HL-60 (cell line): ENCODE measurements around the gene DCAF17.

ENCODE experiments used
- DNase-seq, 2 experiments: peaks; one replicate each; pipeline ENCODE4 v3.0.0-alpha.2; 2010 to 2020; ENCODE audit warnings: low read depth in 1 of 2, low spot score in 1 of 2
- H3K27ac ChIP-seq: fragments of 250-450 bp; sonication (Bioruptor Pico); replicated peaks from 2 replicates; pipeline ENCODE4 v1.5.1; 2020; ENCODE audit warnings: mild to moderate bottlenecking, moderate library complexity
- H3K27me3 ChIP-seq: fragments of 250-450 bp; sonication (Bioruptor Pico); 2 replicates; pipeline ENCODE4 v1.5.1; 2021; ENCODE audit warnings: mild to moderate bottlenecking, moderate library complexity; ENCODE audit not compliant: insufficient read depth, poor library complexity, severe bottlenecking
- H3K4me3 ChIP-seq: replicated peaks from 2 replicates; pipeline ENCODE4 v1.5.1; 2011; ENCODE audit warnings: mild to moderate bottlenecking, control low read depth, low read length; ENCODE audit not compliant: insufficient read depth
- GABPA ChIP-seq: IDR thresholded peaks from 2 replicates; pipeline ENCODE4 v1.6.1; 2012; ENCODE audit warnings: low read depth
- POLR2AphosphoS5 ChIP-seq: IDR thresholded peaks from 2 replicates; pipeline ENCODE4 v1.6.1; 2012; ENCODE audit warnings: low read depth
- REST ChIP-seq: IDR thresholded peaks from 2 replicates; pipeline ENCODE4 v1.6.1; 2012; ENCODE audit warnings: low read depth; ENCODE audit not compliant: insufficient replicate concordance
- SPI1 ChIP-seq: IDR thresholded peaks from 2 replicates; pipeline ENCODE4 v1.6.1; 2012; ENCODE audit warnings: low read depth, mild to moderate bottlenecking, borderline replicate concordance
- TF ChIP-seq, protein P1 (sequence below): IDR thresholded peaks from one replicate; pipeline ENCODE4 v1.5.1; 2011; ENCODE audit warnings: low read length, control low read depth, inconsistent platforms; ENCODE audit not compliant: insufficient read depth

DCAF17 gene

GRCh38 chr2:171430516-171431410 is 3.3 kb upstream of the DCAF17 start:
- Histone ChIP-seq H3K4me3 (no peak overlapping the region), H3K27ac (no peak overlapping the region)
- no peak for TF ChIP-seq REST
- TF ChIP-seq SPI1 = peak; percentile 81

DNA sequence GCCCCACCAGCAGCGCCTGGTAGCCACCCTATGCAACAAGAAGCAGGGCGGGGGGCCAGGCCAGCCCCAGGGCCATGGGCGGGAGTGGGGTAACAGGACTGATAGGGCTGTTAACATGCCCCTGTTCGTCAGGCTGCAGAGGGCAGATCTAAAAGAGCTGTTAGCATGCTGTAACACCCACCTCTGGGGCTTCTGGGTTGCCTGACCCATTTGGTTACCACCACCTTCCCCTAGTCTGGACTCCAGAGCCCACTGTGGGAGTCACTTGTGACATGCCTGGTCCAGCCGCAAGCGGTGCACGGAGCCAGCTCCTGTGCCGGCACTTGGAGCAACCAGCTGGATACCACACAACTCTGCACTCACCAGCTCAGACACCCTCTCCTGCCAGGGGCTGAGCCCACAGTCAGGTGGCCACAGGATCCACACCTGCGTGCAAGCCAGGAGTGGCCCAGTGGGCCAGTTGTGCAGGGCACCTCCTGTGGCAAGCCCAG is 2.3 kb upstream of the DCAF17 start:
- H3K4me3 ChIP-seq = no peak overlapping the region
- H3K27me3 ChIP-seq = no peaks in the 10 kb centered on the region
- no peak overlapping the region for H3K27ac ChIP-seq
- TF ChIP-seq GABPA (no peak), REST (no peak), POLR2AphosphoS5 (no peak), SPI1 (no peak)
- TF ChIP-seq, protein P1, sequence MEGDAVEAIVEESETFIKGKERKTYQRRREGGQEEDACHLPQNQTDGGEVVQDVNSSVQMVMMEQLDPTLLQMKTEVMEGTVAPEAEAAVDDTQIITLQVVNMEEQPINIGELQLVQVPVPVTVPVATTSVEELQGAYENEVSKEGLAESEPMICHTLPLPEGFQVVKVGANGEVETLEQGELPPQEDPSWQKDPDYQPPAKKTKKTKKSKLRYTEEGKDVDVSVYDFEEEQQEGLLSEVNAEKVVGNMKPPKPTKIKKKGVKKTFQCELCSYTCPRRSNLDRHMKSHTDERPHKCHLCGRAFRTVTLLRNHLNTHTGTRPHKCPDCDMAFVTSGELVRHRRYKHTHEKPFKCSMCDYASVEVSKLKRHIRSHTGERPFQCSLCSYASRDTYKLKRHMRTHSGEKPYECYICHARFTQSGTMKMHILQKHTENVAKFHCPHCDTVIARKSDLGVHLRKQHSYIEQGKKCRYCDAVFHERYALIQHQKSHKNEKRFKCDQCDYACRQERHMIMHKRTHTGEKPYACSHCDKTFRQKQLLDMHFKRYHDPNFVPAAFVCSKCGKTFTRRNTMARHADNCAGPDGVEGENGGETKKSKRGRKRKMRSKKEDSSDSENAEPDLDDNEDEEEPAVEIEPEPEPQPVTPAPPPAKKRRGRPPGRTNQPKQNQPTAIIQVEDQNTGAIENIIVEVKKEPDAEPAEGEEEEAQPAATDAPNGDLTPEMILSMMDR = no peak
- no peak for DNase-seq

More at GRCh38 chr2:171430516-171431410, 3.3 kb upstream of the DCAF17 start:
- no peaks in the 10 kb centered on the region for H3K27me3 ChIP-seq
- no peak for DNase-seq

DNA sequence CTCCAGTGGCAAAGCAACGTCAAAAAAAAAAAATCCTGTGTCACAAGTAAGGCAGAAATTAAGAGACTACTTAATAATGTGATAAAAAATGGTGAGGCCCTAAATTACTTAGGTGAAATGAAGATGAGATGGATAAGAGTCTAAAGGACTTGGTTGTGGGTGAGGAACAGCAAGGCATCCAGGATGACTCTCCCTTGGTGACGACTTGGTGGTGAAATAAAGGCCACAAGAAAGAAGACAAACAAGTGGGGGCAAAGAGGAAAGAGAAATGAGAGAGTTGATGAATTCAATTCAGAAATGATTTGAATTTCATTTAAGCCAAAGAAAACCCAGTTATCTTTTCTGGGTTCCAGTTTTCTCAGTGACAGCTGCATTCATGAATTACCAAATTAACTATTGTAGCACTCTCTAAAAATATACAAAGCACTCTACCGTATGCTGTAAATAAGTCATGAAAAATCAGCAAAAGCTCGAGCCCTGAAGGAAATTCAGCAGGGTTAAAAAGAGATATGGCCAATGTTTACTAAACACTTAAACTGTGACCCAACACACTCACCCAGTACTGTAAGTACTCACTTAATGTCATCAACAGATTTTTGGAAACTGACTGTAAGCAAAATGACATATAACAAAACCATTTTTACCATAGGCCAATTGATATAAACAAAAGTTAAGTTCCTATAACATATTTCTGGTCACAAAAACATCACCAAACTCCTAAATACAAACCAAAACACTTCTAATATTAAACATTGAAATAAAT is 1.6 kb upstream of the DCAF17 start:
- no peak for DNase-seq
- Histone ChIP-seq H3K4me3 (peak overlapping the region; percentile 80), H3K27me3 (no peaks in the 10 kb centered on the region), H3K27ac (peak overlapping the region; percentile 99)
- TF ChIP-seq, protein P1 = no peak
- TF ChIP-seq GABPA = no peak
- TF ChIP-seq POLR2AphosphoS5 = no peak
